Ovary (tissue), 9 donors: Measurements from ENCODE around the gene GPX6. TPM values are rescaled to one million over a fixed set of nuclear protein-coding genes. Genes with fewer than 3 reads are reported as not detected.

Experiments
- DNase-seq, 5 donors: peaks; one replicate each; pipeline ENCODE4 v3.0.0-alpha.2; 2019 to 2020
- H3K27ac ChIP-seq, 2 donors: fragments of 200-600 bp; one replicate each; pipeline versions ENCODE4 v1.5.1 to v1.8.0; 2019 to 2022
- H3K27me3 ChIP-seq: fragments of 200-600 bp; one replicate; pipeline ENCODE4 v1.8.0; 2022
- H3K36me3 ChIP-seq: fragments of 200-600 bp; sonication (generic); one replicate; pipeline ENCODE4 v1.5.1; 2019
- H3K4me1 ChIP-seq: one replicate; pipeline ENCODE4 v1.8.1; 2013; ENCODE audit warnings: mild to moderate bottlenecking, moderate library complexity; ENCODE audit not compliant: insufficient read depth
- H3K4me3 ChIP-seq: fragments of 200-600 bp; sonication (generic); one replicate; pipeline ENCODE4 v1.5.1; 2017
- H3K9me3 ChIP-seq, 2 donors: fragments of 200-600 bp in 1 of 2; sonication (generic) in 1 of 2; one replicate each; pipeline versions ENCODE4 v1.5.1 to v1.8.1; 2013 to 2019; ENCODE audit warnings: mild to moderate bottlenecking in 1 of 2, moderate library complexity in 1 of 2
- EP300 ChIP-seq: sonication (generic); formaldehyde crosslinking; IDR thresholded peaks from one replicate; pipeline ENCODE4 v1.6.1; 2017; ENCODE audit warnings: antibody characterized with exemption
- POLR2A ChIP-seq: fragments of 450-650 bp; IDR thresholded peaks from one replicate; pipeline ENCODE4 v1.6.1; 2017; ENCODE audit warnings: antibody characterized with exemption, mild to moderate bottlenecking, moderate library complexity
- WGBS, 3 donors: extraction: QIAGEN DNeasy Blood & Tissue Kit in 1 of 3; methylation state at CpG; one replicate each; pipeline versions ENCODE4 v1.1.5 to v1.1.7; 2013 to 2017; 5-methylcytosine and 5-hydroxymethylcytosine counted together
- intact Hi-C, 4 donors: fragments of 100-400 bp; cut with DNase I; formaldehyde crosslinking; loops; one replicate each; pipeline versions ENCODE4 v1.11.0 to v1.15.1; 2022 to 2023
- polyA plus RNA-seq, 2 donors: library from polyadenylated mRNA; stranded (reverse); fragments of 200-250 nt in 1 of 2; fragments of 350-450 nt in 1 of 2; fragmentation: Illumina TruSeq in 1 of 2; extraction: RNeasy Lipid Tissue Mini Kit (QIAGEN cat#74804) in 1 of 2; gene quantifications; one replicate each; pipeline ENCODE4 v1.2.3, GENCODE V29; 2013 to 2014
- total RNA-seq, 7 donors: library from RNA; depleted of rRNA in 2 of 7; stranded (reverse); fragments of >200 nt in 2 of 7; fragmentation: NEBNext Ultra II Directional in 3 of 7; extraction: Animal tissue kit (Norgen Biotek cat#: 25700) in 3 of 7; gene quantifications; one replicate each; pipeline versions ENCODE4 v1.1.0 to v1.2.4, GENCODE V29; 2016 to 2023
- TF ChIP-seq, protein P1 (sequence below), 3 donors: fragments of 450-650 bp in 2 of 3; fragments of 200-600 bp in 1 of 3; IDR thresholded peaks; one replicate each; pipeline versions ENCODE4 v1.5.1 to v1.8.0; 2016 to 2022; ENCODE audit warnings: antibody characterized with exemption in 3 of 3, mild to moderate bottlenecking in 1 of 3
- donor health status: DM: no; HTN: no; CAD: no; lungs with moderate emphysema.
- donor health status: DM: no; HTN: no; CAD: no.
- donor health status: Bipolar disorder and iron deficiency.
- donor health status: DM: yes; HTN: yes; CAD: no.
- donor health status: DM: no; HTN: no; CAD: no.
- donor health status: DM: yes; HTN: yes; CAD: no.

Gene GPX6
- total and polyA plus RNA-seq, 9 donors, result not detected

DNA sequence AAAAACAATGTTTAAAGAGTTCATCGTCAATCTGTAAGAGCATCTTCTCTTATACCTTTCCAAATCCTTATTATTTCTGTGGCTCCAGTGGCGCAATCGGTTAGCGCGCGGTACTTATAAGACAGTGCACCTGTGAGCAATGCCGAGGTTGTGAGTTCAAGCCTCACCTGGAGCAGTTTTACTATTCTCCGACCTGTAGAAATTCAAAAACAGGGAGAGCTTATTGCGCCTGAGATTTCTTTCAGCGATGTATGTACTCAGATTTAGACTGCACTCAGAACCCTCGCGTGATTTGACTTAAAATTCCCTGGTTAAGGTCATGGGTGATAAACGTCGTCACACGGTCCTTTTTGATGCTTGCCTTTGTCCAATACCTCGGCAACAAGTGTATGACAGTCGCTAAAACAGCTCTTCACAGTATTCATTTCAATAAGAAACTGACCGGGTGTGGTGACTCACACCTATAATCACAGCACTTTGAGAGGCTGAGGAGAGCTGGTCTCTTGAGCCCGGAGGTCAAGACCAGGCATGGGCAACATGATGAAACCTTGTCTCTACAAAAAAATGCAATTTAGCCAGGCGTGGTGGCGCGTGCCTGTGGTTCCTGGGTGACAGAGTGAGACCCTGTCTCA lies 22.0 kb upstream of the GPX6 start:
- intact Hi-C loops, result no loop called here
- Histone ChIP-seq H3K27me3 (no peaks in the 10 kb centered on the region), H3K9me3 (peaks cover 0 to 3% of the 10 kb centered on the region in 2 donors), H3K27ac (no peak overlapping the region), H3K36me3 (no peaks in the 10 kb centered on the region), H3K4me1 (peaks cover 1% of the 10 kb centered on the region), H3K4me3 (no peak overlapping the region)
- no peak for DNase-seq
- TF ChIP-seq POLR2A (no peak), EP300 (no peak)
- TF ChIP-seq, protein P1, sequence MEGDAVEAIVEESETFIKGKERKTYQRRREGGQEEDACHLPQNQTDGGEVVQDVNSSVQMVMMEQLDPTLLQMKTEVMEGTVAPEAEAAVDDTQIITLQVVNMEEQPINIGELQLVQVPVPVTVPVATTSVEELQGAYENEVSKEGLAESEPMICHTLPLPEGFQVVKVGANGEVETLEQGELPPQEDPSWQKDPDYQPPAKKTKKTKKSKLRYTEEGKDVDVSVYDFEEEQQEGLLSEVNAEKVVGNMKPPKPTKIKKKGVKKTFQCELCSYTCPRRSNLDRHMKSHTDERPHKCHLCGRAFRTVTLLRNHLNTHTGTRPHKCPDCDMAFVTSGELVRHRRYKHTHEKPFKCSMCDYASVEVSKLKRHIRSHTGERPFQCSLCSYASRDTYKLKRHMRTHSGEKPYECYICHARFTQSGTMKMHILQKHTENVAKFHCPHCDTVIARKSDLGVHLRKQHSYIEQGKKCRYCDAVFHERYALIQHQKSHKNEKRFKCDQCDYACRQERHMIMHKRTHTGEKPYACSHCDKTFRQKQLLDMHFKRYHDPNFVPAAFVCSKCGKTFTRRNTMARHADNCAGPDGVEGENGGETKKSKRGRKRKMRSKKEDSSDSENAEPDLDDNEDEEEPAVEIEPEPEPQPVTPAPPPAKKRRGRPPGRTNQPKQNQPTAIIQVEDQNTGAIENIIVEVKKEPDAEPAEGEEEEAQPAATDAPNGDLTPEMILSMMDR (IDR thresholded peaks at IDR 0.05), result no peak
- WGBS, 3 donors, result 30 to 37% (median 37%) methylated on average over 22 of the region's 22 CpGs

DNA sequence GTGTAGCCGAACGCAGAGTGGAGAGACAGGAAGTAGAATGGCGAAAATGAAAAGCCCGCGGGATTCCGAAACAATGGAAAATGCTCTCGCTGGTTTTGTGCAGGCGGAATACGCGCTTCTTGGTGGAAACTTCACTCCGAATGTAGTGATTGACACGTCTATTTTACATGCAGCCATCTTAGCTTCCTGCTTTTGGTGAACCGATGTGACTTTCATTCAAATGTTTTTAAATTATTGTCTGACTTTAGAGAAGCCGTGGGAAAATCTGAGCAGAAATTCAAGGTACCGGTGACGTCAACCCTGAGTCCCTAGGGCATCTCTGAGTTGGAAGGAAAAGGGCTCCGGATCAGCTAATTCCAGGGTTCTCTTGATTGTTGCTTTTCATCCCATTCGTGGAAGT lies 21.5 kb upstream of the GPX6 start:
- H3K4me1 ChIP-seq, result peaks cover 1% of the 10 kb centered on the region
- H3K27ac ChIP-seq, result no peak overlapping the region
- no peak for DNase-seq
- WGBS, 3 donors, result 6 to 8% (median 8%) methylated on average over 18 of the region's 18 CpGs
- no peak for TF ChIP-seq EP300
- no peak for TF ChIP-seq POLR2A
- TF ChIP-seq, protein P1 (IDR thresholded peaks at IDR 0.05), result no peak
- H3K9me3 ChIP-seq, result peaks cover 0 to 3% of the 10 kb centered on the region in 2 donors
- no peaks in the 10 kb centered on the region for H3K27me3 ChIP-seq
- intact Hi-C loops, result no loop called here
- no peaks in the 10 kb centered on the region for H3K36me3 ChIP-seq
- no peak overlapping the region for H3K4me3 ChIP-seq

DNA sequence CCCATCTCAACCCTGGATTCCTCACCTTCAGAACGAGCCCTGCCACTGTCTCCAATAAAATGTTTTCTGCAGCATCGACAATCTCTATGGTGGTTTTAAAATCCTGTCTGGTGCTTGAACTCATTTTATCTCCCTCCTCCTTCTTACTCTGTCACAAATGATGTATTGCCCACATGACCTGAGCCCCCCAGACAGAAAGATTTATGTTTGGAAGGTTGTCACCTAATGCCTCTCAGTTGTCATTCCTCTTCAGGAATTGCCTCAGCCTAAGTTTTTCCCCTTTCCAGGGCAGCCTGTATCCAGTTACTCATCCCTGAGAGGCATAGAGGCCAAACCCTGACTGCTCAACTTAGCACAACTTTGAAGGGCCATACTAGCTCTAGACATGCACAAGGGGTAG lies 19.3 kb upstream of the GPX6 start:
- no peak overlapping the region for H3K4me3 ChIP-seq
- DNase-seq, result no peak
- no peaks in the 10 kb centered on the region for H3K36me3 ChIP-seq
- peaks cover 1% of the 10 kb centered on the region for H3K4me1 ChIP-seq
- no peaks in the 10 kb centered on the region for H3K9me3 ChIP-seq
- WGBS, 3 donors, result 6 to 10% (median 8%) methylated on average over 2 of the region's 2 CpGs
- TF ChIP-seq, protein P1 (IDR thresholded peaks at IDR 0.05), result no peak
- no peak for TF ChIP-seq EP300
- no peak for TF ChIP-seq POLR2A
- intact Hi-C loops, result no loop called here
- no peak overlapping the region for H3K27ac ChIP-seq
- no peaks in the 10 kb centered on the region for H3K27me3 ChIP-seq

GRCh38 chr6:28534306-28534705 lies 18.7 kb upstream of the GPX6 start:
- intact Hi-C loops, result no loop called here
- no peaks in the 10 kb centered on the region for H3K27me3 ChIP-seq
- TF ChIP-seq, protein P1 (IDR thresholded peaks at IDR 0.05), result no peak
- TF ChIP-seq EP300, result no peak
- no peak for TF ChIP-seq POLR2A
- WGBS, 3 donors, result 55 to 61% (median 56%) methylated on average over 3 of the region's 3 CpGs
- no peaks in the 10 kb centered on the region for H3K36me3 ChIP-seq
- no peaks in the 10 kb centered on the region for H3K9me3 ChIP-seq
- H3K27ac ChIP-seq, result no peak overlapping the region
- DNase-seq, result no peak
- H3K4me3 ChIP-seq, result no peak overlapping the region
- H3K4me1 ChIP-seq, result peaks cover 1% of the 10 kb centered on the region
